Measurements from ENCODE around the gene MAN1B1. TPM values are rescaled to one million over a fixed set of nuclear protein-coding genes. Genes with fewer than 3 reads are reported as not detected.

The MAN1B1 gene
- total and polyA plus RNA-seq, 2 of the 4 experiments (the other 2 are of a cell fraction) = 28.7 to 55.1 TPM

DNA sequence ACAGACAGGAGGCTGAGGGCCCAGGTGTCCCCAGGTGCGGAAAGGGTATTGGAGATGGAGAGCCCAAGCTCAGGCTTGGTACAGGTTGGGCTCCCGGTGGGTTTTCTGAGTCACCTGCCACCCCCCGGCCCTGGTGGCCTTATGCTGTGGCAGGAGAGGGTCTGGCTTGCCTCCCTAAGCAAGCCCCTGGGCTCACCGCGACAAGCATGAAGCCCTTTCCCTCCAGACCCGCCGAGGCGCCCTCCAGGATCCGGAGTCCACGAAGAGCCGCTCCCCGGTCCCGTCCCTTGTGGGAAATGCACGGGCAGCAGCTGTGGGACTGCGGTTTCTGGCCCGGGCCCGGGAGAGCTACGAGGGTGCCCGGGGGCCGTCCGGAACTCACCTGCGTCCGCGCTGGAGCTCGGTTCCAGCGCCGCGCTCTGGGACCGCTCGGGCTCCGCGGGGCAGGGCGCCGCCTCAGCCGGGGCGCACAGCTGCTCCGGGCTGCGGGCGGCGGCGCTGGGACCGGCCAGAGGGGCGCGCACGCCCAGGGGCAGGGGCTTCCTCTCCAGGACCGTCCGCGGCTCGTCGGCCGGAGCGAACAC is 17.2 kb upstream of the MAN1B1 start:
- Histone ChIP-seq H2AK5ac (ENCODE audit: low read depth, low read length) (no peak overlapping the region), H3K4ac (ENCODE audit: low read depth, low read length) (no peak overlapping the region), H3K9ac (ENCODE audit: low read depth, low read length) (no peak overlapping the region), H3K36me3 (ENCODE audit: control insufficient read depth, insufficient read depth, low read length) (no peaks in the 10 kb centered on the region), H3K56ac (ENCODE audit: extremely low read depth, insufficient read depth, low read length) (no peak overlapping the region), H4K91ac (ENCODE audit: insufficient read depth, low read depth, low read length) (no peak overlapping the region), H2AFZ (replicated peaks; ENCODE audit: low read length, poor library complexity) (peak overlapping the region; percentile 77), H3K14ac (replicated peaks; ENCODE audit: low read depth, low read length) (no peak overlapping the region), H3K79me1 (ENCODE audit: low read depth in 1 of 2, low read length in 2 of 2) (peaks cover 2 to 11% of the 10 kb centered on the region in 2 experiments), H2BK15ac (ENCODE audit: low read depth, low read length) (no peak overlapping the region), H3K23ac (ENCODE audit: low read depth, low read length) (no peak overlapping the region), H3K18ac (ENCODE audit: low read depth, low read length) (no peak overlapping the region), H3K9me1 (ENCODE audit: insufficient read depth, low read length) (no peaks in the 10 kb centered on the region), H3K4me1 (ENCODE audit: control insufficient read depth, insufficient read depth, low read length) (peaks cover 3% of the 10 kb centered on the region; the same call in 1 of the 2 replicates), H2AK9ac (replicated peaks; ENCODE audit: low read depth, low read length, poor library complexity) (peak overlapping the region; percentile 42), H2BK5ac (ENCODE audit: low read depth, low read length, poor library complexity, severe bottlenecking) (no peak overlapping the region), H3K27ac (ENCODE audit: insufficient read depth, low read length) (no peak overlapping the region), H2BK120ac (ENCODE audit: low read depth, low read length) (no peak overlapping the region), H3K9me3 (ENCODE audit: control insufficient read depth, insufficient read depth, low read length) (no peaks in the 10 kb centered on the region), H4K8ac (ENCODE audit: low read depth in 2 of 2, low read length in 2 of 2) (no peak overlapping the region), H3K4me3 (ENCODE audit: insufficient read depth, low read depth, low read length) (peak overlapping the region; percentile 53; the same call in 1 of the 2 replicates), H4K5ac (ENCODE audit: low read depth, low read length) (no peak overlapping the region), H4K20me1 (ENCODE audit: insufficient read depth, low read length) (no peaks in the 10 kb centered on the region), H2BK20ac (ENCODE audit: low read depth, low read length) (no peak overlapping the region), H3K27me3 (ENCODE audit: control insufficient read depth, insufficient read depth, low read length) (no peaks in the 10 kb centered on the region; the same call in 1 of the 2 replicates), H3K4me2 (ENCODE audit: low read depth, low read length) (peak overlapping the region; percentile 29)
- no peak for TF ChIP-seq RAD21 (IDR thresholded peaks at IDR 0.05; ENCODE audit: low read length)
- no peak for TF ChIP-seq RFX5 (IDR thresholded peaks at IDR 0.05; ENCODE audit: low read depth, low read length)
- TF ChIP-seq, protein P1, sequence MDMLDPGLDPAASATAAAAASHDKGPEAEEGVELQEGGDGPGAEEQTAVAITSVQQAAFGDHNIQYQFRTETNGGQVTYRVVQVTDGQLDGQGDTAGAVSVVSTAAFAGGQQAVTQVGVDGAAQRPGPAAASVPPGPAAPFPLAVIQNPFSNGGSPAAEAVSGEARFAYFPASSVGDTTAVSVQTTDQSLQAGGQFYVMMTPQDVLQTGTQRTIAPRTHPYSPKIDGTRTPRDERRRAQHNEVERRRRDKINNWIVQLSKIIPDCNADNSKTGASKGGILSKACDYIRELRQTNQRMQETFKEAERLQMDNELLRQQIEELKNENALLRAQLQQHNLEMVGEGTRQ (IDR thresholded peaks at IDR 0.05; ENCODE audit: low read depth, low read length) = no peak
- no peak for TF ChIP-seq RCOR1 (IDR thresholded peaks at IDR 0.05; ENCODE audit: insufficient replicate concordance, low read length)
- POLR2A ChIA-PET (ENCODE audit: unreplicated experiment) = interaction anchor here (0.6 kb wide), 1 partner anchor 1185 kb away, joined by 3 read pairs; no protein-coding TSS in a partner anchor
- in situ Hi-C loops (cut with MboI; ENCODE audit: low sequenced_read_pairs) (no loop called here), intact Hi-C loops (cut with micrococcal nuclease) (loop anchor here (1.0 kb wide), 1 partner anchor 17 kb away; the partner anchor contains the start of gene MAN1B1), dilution Hi-C loops (cut with HindIII; ENCODE audit: low sequenced_read_pairs, unreplicated experiment) (no loop called here)
- CTCF ChIA-PET = interaction anchor here (0.7 kb wide), 1 partner anchor 40 kb away, joined by 4 read pairs; no protein-coding TSS in a partner anchor
- ATAC-seq (ENCODE audit: low read depth) = peak; percentile 13
- 6% methylated on average over 19 of the region's 52 CpGs; no CpG with 5 or more reads in 1 of the 2 experiments for WGBS, 2 experiments (ENCODE audit: extremely low coverage in 2 of 2, insufficient read length in 1 of 2)
- no TSS peak for BruUV-seq (replicated peaks)
- no peak for DNase-seq
